CD14-positive monocyte (primary cell): ENCODE measurements around the gene GDI2. TPM values are rescaled to one million over a fixed set of nuclear protein-coding genes. Genes with fewer than 3 reads are reported as not detected.

Source experiments
- DNase-seq, 3 donors: peaks; one replicate each; pipeline ENCODE4 v3.0.0-alpha.2; 2011 to 2022
- H2AFZ ChIP-seq: 2 replicates; pipeline ENCODE4 v1.6.0; 2012; ENCODE audit warnings: mild to moderate bottlenecking, low read depth, low read length, inconsistent platforms; ENCODE audit not compliant: insufficient read depth, poor library complexity, severe bottlenecking
- H3K27ac ChIP-seq, 2 donors: 1 replicate in 1 of 2; 2 replicates in 1 of 2; pipeline ENCODE4 v1.5.1; 2012 to 2013; ENCODE audit warnings: low read length in 2 of 2, control low read depth in 1 of 2, inconsistent platforms in 1 of 2, low read depth in 1 of 2, mild to moderate bottlenecking in 1 of 2
- H3K27me3 ChIP-seq, 2 donors: one replicate each; pipeline versions ENCODE4 v1.6.0 to v1.6.1; 2011 to 2013; ENCODE audit warnings: low read length in 2 of 2; ENCODE audit not compliant: control insufficient read depth in 2 of 2, insufficient read depth in 2 of 2
- H3K36me3 ChIP-seq, 2 donors: replicated peaks in 1 of 2; 1 replicate in 1 of 2; 2 replicates in 1 of 2; pipeline versions ENCODE4 v1.5.1 to v1.6.1; 2012 to 2013; ENCODE audit warnings: low read length in 2 of 2, control low read depth in 1 of 2, inconsistent platforms in 1 of 2, mild to moderate bottlenecking in 1 of 2; ENCODE audit not compliant: insufficient read depth in 2 of 2, control insufficient read depth in 1 of 2
- H3K4me1 ChIP-seq, 2 donors: 1 replicate in 1 of 2; 2 replicates in 1 of 2; pipeline versions ENCODE4 v1.5.1 to v1.6.1; 2012 to 2013; ENCODE audit warnings: low read length in 2 of 2, control low read depth in 1 of 2, inconsistent platforms in 1 of 2, mild to moderate bottlenecking in 1 of 2, moderate library complexity in 1 of 2; ENCODE audit not compliant: insufficient read depth in 2 of 2, control insufficient read depth in 1 of 2
- H3K4me2 ChIP-seq: replicated peaks from 2 replicates; pipeline ENCODE3; 2012; ENCODE audit warnings: low read length, moderate library complexity, mild to moderate bottlenecking; ENCODE audit not compliant: poor library complexity, severe bottlenecking; ENCODE audit errors: extremely low read depth
- H3K4me3 ChIP-seq, 3 experiments: fragments of 200-600 bp in 1 of 3; sonication (generic) in 1 of 3; replicated peaks in 1 of 3; 1 replicate in 2 of 3; 2 replicates in 1 of 3; pipeline ENCODE4 v1.5.1; 2011 to 2013; ENCODE audit warnings: low read length in 3 of 3, mild to moderate bottlenecking in 3 of 3, control low read depth in 2 of 3, low read depth in 2 of 3, inconsistent platforms in 1 of 3, moderate library complexity in 1 of 3
- H3K79me2 ChIP-seq: 2 replicates; pipeline ENCODE4 v1.6.0; 2012; ENCODE audit warnings: mild to moderate bottlenecking, control low read depth, inconsistent platforms, low read length, moderate library complexity; ENCODE audit not compliant: insufficient read depth
- H3K9ac ChIP-seq: 2 replicates; pipeline ENCODE4 v1.6.0; 2017; ENCODE audit warnings: low read length, mild to moderate bottlenecking; ENCODE audit not compliant: insufficient read depth, poor library complexity, severe bottlenecking
- H3K9me3 ChIP-seq, 2 donors: replicated peaks in 1 of 2; 1 replicate in 1 of 2; 2 replicates in 1 of 2; pipeline versions ENCODE4 v1.5.1 to v1.6.1; 2012 to 2013; ENCODE audit warnings: low read length in 2 of 2, control low read depth in 1 of 2; ENCODE audit not compliant: control insufficient read depth in 1 of 2, insufficient read depth in 1 of 2
- H4K20me1 ChIP-seq: 2 replicates; pipeline ENCODE4 v1.6.0; 2012; ENCODE audit warnings: mild to moderate bottlenecking, low read length, control low read depth, moderate library complexity; ENCODE audit not compliant: insufficient read depth
- H3K27ac Mint-ChIP-seq, 7 donors: one replicate each; pipeline ENCODE4 v1.8.0; 2020; ENCODE audit warnings: mild to moderate bottlenecking in 7 of 7, mixed read lengths in 7 of 7, moderate library complexity in 6 of 7, inconsistent platforms in 2 of 7
- H3K27me3 Mint-ChIP-seq, 3 donors: one replicate each; pipeline ENCODE4 v1.8.0; 2021 to 2022; ENCODE audit warnings: low read depth in 3 of 3, mild to moderate bottlenecking in 3 of 3, mixed read lengths in 3 of 3, moderate library complexity in 3 of 3, inconsistent platforms in 1 of 3
- H3K36me3 Mint-ChIP-seq, 2 donors: one replicate each; pipeline ENCODE4 v1.8.0; 2020; ENCODE audit warnings: mixed read lengths in 2 of 2, inconsistent platforms in 1 of 2, mild to moderate bottlenecking in 1 of 2
- H3K4me1 Mint-ChIP-seq: one replicate; pipeline ENCODE4 v1.8.0; 2020; ENCODE audit warnings: mild to moderate bottlenecking, mixed read lengths
- H3K4me3 Mint-ChIP-seq, 2 donors: one replicate each; pipeline ENCODE4 v1.8.0; 2020; ENCODE audit warnings: mild to moderate bottlenecking in 2 of 2, mixed read lengths in 2 of 2, moderate library complexity in 1 of 2
- H3K9me3 Mint-ChIP-seq, 7 donors: one replicate each; pipeline ENCODE4 v1.8.0; 2020 to 2022; ENCODE audit warnings: mixed read lengths in 7 of 7, mild to moderate bottlenecking in 6 of 7, moderate library complexity in 6 of 7, inconsistent platforms in 2 of 7
- WGBS: methylation state at CpG from one replicate; pipeline ENCODE4 v1.1.5; 2013; ENCODE audit warnings: missing lambda C conversion rate; ENCODE audit not compliant: insufficient coverage; 5-methylcytosine and 5-hydroxymethylcytosine counted together
- intact Hi-C, 2 donors: fragments of 100-400 bp; cut with micrococcal nuclease; formaldehyde crosslinking; loops; one replicate each; pipeline versions ENCODE4 v1.15.0 to v1.15.1; 2023
- polyA plus RNA-seq, 3 donors: library from polyadenylated mRNA; depleted of rRNA in 1 of 3; unstranded in 2 of 3; stranded (reverse) in 1 of 3; fragments of 300-500 nt in 2 of 3; fragments of >200 nt in 1 of 3; fragmentation: Illumina TruSeq in 2 of 3; gene quantifications; 1 replicate in 2 of 3; 2 replicates in 1 of 3; pipeline ENCODE4 v1.2.3, GENCODE V29; 2012 to 2021
- TF ChIP-seq, protein P1 (sequence below): fragments of 200-600 bp; IDR thresholded peaks from one replicate; pipeline ENCODE4 v1.8.0; 2022; ENCODE audit warnings: antibody characterized with exemption, mild to moderate bottlenecking

Gene GDI2
- polyA plus RNA-seq, 3 donors, result 100 to 320 (median 316) TPM

DNA sequence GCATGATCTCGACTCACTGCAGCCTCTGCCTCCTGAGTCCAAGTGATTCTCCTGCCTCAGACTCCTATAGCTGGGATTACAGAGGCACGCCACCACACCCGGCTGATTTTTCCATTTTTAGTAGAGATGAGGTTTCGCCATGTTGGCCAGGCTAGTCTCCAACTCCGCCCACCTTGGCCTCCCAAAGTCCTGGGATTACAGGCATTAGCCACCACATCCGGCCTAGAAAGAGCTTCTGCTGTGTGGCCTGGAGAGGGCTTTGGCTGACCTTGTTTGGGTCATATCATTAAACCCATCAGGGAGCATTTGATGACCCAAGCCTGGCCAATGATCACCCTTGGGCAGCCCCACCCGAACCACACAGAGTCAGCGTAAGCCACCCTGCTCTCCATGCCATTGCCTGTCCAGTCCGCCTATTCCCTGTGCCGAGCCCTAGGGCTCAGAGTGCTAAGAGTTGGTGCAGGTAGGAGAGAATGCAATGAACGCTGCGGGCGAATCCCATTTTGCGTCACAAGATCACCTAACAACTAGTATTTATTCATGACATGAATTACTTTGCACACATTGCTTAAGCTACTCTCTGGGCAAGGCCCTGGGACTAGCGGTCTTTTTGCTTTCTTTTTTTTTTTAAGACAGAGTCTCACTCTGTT is 22.3 kb upstream of the GDI2 start:
- intact Hi-C loops, result no loop called here
- H3K4me3 ChIP-seq, result no peak overlapping the region
- H2AFZ ChIP-seq, result no peak overlapping the region
- DNase-seq, result no peak
- no peaks in the 10 kb centered on the region for H3K9me3 ChIP-seq
- Mint-ChIP-seq H3K9me3 (peaks cover 0 to 3% (median 0%) of the 10 kb centered on the region in 7 donors), H3K36me3 (no peaks in the 10 kb centered on the region), H3K4me3 (no peak overlapping the region), H3K4me1 (peaks cover 5% of the 10 kb centered on the region), H3K27ac (no peak overlapping the region), H3K27me3 (peaks cover 2 to 4% (median 3%) of the 10 kb centered on the region in 3 donors)
- TF ChIP-seq, protein P1, sequence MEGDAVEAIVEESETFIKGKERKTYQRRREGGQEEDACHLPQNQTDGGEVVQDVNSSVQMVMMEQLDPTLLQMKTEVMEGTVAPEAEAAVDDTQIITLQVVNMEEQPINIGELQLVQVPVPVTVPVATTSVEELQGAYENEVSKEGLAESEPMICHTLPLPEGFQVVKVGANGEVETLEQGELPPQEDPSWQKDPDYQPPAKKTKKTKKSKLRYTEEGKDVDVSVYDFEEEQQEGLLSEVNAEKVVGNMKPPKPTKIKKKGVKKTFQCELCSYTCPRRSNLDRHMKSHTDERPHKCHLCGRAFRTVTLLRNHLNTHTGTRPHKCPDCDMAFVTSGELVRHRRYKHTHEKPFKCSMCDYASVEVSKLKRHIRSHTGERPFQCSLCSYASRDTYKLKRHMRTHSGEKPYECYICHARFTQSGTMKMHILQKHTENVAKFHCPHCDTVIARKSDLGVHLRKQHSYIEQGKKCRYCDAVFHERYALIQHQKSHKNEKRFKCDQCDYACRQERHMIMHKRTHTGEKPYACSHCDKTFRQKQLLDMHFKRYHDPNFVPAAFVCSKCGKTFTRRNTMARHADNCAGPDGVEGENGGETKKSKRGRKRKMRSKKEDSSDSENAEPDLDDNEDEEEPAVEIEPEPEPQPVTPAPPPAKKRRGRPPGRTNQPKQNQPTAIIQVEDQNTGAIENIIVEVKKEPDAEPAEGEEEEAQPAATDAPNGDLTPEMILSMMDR, result no peak
- no peaks in the 10 kb centered on the region for H3K36me3 ChIP-seq
- 93% methylated on average over 6 of the region's 15 CpGs for WGBS
- no peak overlapping the region for H3K4me2 ChIP-seq
- H3K9ac ChIP-seq, result no peak overlapping the region
- H3K27ac ChIP-seq, result no peak overlapping the region
- H3K27me3 ChIP-seq, result no peaks in the 10 kb centered on the region
- H3K79me2 ChIP-seq, result no peaks in the 10 kb centered on the region
- H4K20me1 ChIP-seq, result no peaks in the 10 kb centered on the region
- peaks cover 6 to 7% of the 10 kb centered on the region in 2 donors for H3K4me1 ChIP-seq

DNA sequence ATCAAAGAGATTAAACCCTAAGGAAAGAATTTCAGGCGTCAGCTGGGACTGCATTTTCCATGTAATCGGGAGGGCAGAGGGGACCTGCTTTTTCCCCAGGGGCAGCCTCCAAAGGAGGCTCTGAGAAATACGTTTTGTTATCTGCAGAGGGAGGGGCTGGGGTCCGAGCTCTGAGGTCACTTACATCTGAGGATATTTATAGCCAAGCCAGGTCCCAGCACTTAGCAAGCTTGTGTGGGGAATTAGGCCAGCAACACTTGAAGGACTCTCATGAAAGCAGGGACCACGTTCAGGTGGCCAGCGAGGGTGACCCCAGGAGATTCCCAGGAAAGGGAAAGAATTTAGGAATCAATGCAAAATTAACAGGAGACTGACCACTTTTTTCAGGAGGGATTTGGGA is 20.6 kb upstream of the GDI2 start:
- Histone ChIP-seq H3K27ac (no peak overlapping the region), H3K4me3 (no peak overlapping the region), H3K79me2 (no peaks in the 10 kb centered on the region), H3K27me3 (no peaks in the 10 kb centered on the region), H3K4me2 (no peak overlapping the region), H3K36me3 (no peaks in the 10 kb centered on the region), H3K4me1 (no peaks in the 10 kb centered on the region), H2AFZ (no peak overlapping the region), H3K9me3 (no peaks in the 10 kb centered on the region), H4K20me1 (no peaks in the 10 kb centered on the region), H3K9ac (no peak overlapping the region)
- TF ChIP-seq, protein P1, result no peak
- Mint-ChIP-seq H3K4me1 (no peaks in the 10 kb centered on the region), H3K27ac (no peak overlapping the region), H3K4me3 (no peak overlapping the region), H3K36me3 (no peaks in the 10 kb centered on the region), H3K27me3 (peaks cover 0 to 3% (median 2%) of the 10 kb centered on the region in 3 donors), H3K9me3 (peaks cover 0 to 3% (median 0%) of the 10 kb centered on the region in 7 donors)
- DNase-seq, result no peak
- WGBS, result 80% methylated on average over 6 of the region's 6 CpGs
- intact Hi-C loops, result no loop called here
